Astrocyte (in vitro differentiated cells and primary cell): ENCODE data around the gene PPP1CB.

Source experiments
- EZH2 ChIP-seq: IDR thresholded peaks from 2 replicates; pipeline ENCODE4 v1.6.1; 2012; ENCODE audit warnings: mild to moderate bottlenecking, low read length, inconsistent platforms; ENCODE audit not compliant: insufficient read depth
- TF ChIP-seq, protein P1 (sequence below): IDR thresholded peaks from 2 replicates; pipeline ENCODE4 v1.5.1; 2011; ENCODE audit warnings: low read depth, mild to moderate bottlenecking, inconsistent platforms, low read length, moderate library complexity; ENCODE audit not compliant: insufficient read depth

DNA sequence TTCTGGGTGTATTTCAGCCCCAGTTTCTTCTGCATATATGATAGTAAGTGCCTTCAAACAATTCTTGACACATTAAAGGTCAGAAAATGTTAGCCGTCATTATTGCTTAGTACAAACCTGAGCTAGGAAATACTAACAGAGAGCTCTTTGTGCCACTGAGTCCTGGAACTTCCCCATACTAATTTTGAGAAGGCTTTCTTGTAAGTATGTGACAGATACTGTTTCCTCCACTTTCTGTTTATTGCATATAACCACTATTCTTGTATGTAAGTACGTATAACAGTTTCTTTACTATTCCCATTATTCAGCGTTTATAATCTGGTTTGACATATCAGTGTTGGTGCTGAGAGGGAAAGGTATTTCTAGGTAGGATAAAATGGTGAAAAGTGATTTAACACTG, 9.8 kb downstream of the PPP1CB start:
- TF ChIP-seq, protein P1, sequence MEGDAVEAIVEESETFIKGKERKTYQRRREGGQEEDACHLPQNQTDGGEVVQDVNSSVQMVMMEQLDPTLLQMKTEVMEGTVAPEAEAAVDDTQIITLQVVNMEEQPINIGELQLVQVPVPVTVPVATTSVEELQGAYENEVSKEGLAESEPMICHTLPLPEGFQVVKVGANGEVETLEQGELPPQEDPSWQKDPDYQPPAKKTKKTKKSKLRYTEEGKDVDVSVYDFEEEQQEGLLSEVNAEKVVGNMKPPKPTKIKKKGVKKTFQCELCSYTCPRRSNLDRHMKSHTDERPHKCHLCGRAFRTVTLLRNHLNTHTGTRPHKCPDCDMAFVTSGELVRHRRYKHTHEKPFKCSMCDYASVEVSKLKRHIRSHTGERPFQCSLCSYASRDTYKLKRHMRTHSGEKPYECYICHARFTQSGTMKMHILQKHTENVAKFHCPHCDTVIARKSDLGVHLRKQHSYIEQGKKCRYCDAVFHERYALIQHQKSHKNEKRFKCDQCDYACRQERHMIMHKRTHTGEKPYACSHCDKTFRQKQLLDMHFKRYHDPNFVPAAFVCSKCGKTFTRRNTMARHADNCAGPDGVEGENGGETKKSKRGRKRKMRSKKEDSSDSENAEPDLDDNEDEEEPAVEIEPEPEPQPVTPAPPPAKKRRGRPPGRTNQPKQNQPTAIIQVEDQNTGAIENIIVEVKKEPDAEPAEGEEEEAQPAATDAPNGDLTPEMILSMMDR, result no peak
- TF ChIP-seq EZH2, result no peak
